Ovary (tissue), 3 donors: ENCODE measurements around the gene ID3.

Experiments used
- CTCF ChIP-seq, 3 donors: fragments of 450-650 bp in 2 of 3; fragments of 200-600 bp in 1 of 3; IDR thresholded peaks; one replicate each; pipeline versions ENCODE4 v1.5.1 to v1.8.0; 2016 to 2022; ENCODE audit warnings: antibody characterized with exemption in 3 of 3, mild to moderate bottlenecking in 1 of 3
- POLR2A ChIP-seq: fragments of 450-650 bp; IDR thresholded peaks from one replicate; pipeline ENCODE4 v1.6.1; 2017; ENCODE audit warnings: antibody characterized with exemption, mild to moderate bottlenecking, moderate library complexity
- donor health status: DM: no; HTN: no; CAD: no.

GRCh38 chr1:23530087-23530746 is 29.1 kb downstream of the ID3 start:
- no peak for TF ChIP-seq CTCF (IDR thresholded peaks at IDR 0.05)
- no peak for TF ChIP-seq POLR2A
